ENCODE data around the gene ELL2.

DNA sequence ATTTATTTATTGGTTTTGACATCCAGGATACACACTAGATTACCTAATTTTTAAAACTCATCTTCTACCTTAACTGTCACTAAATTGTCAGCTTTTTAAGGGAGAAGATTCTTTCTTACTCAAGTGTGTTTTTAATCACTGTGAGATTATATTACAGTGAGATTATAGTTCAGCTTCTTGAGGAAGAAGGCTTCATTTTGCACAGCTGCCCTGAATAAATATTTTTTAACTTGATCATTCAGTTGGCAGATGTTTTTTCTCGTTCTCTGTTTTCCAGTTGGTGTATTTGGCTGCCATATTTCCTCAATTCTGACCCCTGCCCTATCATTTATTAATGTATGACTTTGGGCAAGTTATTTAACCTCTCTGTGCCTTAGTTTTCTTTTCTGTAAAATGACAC, 15.0 kb upstream of the ELL2 start:
- TF ChIP-seq POLR2A (IDR thresholded peaks at IDR 0.05): no peak
- TF ChIP-seq, protein P1, sequence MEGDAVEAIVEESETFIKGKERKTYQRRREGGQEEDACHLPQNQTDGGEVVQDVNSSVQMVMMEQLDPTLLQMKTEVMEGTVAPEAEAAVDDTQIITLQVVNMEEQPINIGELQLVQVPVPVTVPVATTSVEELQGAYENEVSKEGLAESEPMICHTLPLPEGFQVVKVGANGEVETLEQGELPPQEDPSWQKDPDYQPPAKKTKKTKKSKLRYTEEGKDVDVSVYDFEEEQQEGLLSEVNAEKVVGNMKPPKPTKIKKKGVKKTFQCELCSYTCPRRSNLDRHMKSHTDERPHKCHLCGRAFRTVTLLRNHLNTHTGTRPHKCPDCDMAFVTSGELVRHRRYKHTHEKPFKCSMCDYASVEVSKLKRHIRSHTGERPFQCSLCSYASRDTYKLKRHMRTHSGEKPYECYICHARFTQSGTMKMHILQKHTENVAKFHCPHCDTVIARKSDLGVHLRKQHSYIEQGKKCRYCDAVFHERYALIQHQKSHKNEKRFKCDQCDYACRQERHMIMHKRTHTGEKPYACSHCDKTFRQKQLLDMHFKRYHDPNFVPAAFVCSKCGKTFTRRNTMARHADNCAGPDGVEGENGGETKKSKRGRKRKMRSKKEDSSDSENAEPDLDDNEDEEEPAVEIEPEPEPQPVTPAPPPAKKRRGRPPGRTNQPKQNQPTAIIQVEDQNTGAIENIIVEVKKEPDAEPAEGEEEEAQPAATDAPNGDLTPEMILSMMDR (IDR thresholded peaks at IDR 0.05): no peak

Data from prostate gland (tissue), 2 donors.